HT1080 (cell line): ENCODE results near the gene CALD1. TPM values are rescaled to one million over a fixed set of nuclear protein-coding genes. Genes with fewer than 3 reads are reported as not detected.
A peak's percentile ranks its signal among the peaks of the same experiment; 100 is the strongest.

Experiments used
- DNase-seq: peaks from one replicate; pipeline ENCODE4 v3.0.0-alpha.2; 2015; ENCODE audit warnings: low read depth
- small RNA-seq: library from RNA; depleted of rRNA; stranded (forward); fragments of <200 nt; gene quantifications from one replicate; pipeline ENCODE3, GENCODE V24; 2014
- total RNA-seq: library from RNA; depleted of rRNA; stranded (reverse); fragments of >200 nt; shearing (Covaris generic); gene quantifications from 2 replicates; pipeline ENCODE4 v1.2.3, GENCODE V29; 2014; rRNA removed

CALD1 gene
- total RNA-seq, 1 experiment from 2014 or later = 57.3 TPM

DNA sequence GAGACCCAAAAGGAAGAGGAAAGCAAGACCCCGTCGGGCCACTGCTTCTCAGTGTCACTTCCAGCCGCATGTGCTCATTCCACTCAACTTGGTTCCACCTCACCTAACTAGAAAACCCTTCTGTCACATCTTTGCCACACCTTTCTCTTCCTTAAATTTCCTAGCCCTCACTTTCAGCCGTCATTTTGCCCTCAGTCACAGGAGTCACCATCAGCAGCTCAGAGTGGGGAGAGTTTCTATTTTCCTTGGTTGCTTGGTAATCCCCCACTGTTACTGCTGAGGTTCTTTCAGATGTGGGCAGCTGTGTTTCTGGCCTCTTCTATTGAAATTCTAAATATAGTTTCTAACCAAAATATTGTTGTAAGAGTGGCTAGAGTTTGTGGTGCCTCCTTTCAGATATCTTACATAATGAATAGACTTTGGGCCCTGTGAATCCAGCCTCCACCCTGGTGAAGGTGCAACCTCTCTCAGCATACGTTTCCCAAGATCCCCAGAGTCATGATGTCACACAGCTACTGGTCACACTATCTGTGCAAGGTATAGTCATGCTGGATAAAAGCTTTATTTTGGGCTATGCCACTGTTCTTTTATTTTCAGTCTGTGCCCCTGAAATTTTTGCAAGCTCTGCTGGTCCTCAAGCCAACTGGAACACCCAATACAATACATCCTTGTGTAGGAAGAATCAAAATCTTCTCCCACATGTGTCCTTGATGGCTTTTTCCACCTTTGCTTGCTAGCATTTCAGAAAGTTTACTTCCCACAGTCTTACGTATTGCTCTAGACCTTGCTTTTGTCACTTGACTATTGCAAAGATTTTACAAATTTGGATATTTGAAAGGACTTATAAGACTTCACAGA lies 216.0 kb downstream of the CALD1 start:
- DNase-seq = no peak

DNA sequence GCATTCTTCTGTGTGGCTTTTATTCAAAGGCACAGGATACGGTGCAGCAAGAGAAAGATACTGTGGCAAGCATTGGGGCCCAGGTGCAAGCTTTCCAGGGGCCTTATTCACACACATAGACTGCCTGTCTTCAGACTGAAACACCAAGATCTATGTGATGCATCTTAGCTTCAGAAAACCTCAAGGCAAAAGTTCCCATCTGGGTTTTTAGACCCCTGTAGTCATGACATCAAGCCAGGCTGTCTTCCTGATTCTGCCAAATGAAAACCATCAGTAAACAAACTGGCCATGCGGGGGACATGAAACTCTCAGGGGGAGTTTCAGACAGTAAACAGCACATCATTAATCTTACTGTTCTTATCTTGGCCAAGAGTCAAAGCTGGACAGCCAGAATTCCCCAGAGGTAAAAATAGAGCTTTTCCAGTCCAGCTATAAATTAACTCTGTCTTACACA lies 216.7 kb downstream of the CALD1 start:
- DNase-seq = no peak

DNA sequence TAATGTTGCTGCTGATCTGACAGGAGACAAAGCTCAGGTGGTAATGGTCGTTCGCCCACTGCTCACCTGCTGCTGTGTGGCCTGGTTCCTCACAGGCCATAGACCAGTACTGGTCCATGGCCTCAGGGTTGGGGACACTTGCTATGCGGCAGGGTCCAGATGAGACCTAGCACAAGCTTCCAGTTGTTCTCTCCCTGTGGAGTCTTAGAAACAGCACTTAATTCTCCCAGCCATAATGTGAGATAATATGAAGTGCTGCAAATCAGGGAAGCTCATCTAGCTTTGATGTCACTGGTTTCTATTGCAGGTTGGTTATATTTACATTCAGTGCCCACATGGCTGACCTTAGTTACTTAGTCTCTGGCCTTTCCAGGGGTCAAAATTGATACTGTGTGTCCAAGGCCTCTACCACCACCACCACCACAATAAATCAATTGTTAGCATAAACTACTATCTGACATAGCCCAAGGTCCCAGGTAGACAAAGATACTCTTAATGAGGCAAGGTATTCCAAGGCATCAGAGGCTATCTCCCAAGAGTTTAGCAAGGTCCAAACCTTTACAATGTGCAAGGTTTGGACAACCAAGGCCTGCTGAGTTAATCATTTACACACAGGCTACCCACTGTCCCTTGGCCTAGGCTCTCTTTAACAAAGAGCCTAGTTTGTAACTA lies 217.9 kb downstream of the CALD1 start:
- no peak for DNase-seq

DNA sequence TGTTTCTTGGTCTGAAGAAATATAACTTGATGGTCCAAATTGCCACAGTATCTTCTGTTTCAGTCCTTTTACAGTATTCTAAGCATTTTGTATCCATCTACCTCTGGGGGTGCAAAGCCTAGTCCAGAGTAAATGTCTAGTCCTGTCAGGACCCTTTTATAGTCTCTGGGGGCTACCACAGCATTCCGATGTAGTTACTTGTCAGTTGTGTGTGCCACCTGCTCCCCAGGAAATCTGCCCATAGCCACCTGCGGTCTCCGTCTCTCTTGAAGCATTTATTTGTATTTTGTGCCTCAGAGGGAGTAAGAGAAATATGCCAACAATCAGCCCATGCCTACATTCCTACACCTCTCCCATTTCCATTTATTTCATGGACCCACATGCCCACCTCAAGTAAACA lies 219.7 kb downstream of the CALD1 start:
- DNase-seq = no peak

DNA sequence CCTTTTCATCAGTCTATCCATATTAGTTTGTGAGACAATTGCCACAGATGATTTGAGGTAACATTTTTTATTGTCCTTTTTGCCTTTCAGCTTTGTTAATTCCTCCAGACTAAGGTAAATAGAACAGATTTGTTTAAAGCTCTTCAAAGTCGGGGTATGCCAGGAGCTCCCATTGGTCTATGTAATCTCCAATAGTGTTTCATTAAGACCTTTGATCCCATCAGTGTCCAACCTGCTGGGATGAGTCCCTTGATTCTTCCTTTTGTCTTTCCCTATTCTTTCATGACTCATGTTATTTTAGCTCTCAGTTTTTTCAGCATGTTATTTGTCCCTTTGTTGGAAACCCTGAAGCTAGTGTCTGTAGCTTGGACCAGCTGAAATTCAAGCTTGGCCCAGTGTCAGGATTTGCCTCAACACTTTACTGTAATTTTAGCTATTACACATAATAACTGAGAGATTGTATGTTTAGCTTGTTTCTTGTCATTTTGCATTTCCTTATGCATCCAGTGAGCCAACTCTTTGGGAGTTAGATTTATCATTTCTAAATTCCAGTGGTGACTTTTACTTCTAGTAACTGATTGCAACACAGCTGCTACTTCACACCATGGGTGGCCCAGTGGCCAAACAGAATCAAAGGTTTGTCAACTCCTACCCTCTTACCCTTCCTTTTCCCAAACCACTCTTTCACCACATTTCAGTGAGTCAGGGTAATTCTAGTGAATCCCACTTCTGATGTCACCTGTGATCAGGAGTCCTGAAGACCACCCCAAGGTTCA lies 222.1 kb downstream of the CALD1 start:
- DNase-seq = peak; percentile 11

DNA sequence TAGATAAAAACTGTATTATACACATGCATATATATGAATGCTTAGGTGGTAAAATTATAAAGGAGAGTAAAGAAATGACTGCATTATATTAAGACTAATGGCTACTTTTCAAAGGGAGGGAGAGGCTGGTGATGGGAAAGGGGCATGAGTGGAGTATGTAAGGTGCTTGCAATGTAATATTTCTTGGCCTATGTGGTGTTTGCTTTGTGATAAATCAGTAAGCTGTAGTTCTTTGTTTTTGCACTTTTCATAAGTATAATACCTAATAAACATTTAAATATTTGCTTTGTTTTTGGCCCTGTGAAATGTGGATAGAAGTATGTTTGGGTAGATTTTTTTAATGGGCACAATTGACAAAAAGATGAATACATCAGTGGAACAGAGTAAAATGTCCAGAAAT lies 232.8 kb downstream of the CALD1 start:
- no peak for DNase-seq

Small RNAs within 50 kb of the gene (small RNA-seq; reads per million reads assigned to genes)
- not detected for gene TUBB3P2

Other genes starting within 250 kb of the CALD1 start
- not detected in 2 replicates for gene AKR1B15, start 230.5 kb upstream of the CALD1 start, total RNA-seq
- gene BPGM, start 132.8 kb upstream of the CALD1 start, total RNA-seq = 8.7 and 9.4 TPM in 2 replicates
- gene AGBL3, start 206.9 kb downstream of the CALD1 start, total RNA-seq = 1.1 and 1.2 TPM in 2 replicates